Right forelimb (tissue), 1 donor: ENCODE results near the gene DVL1.

ENCODE experiments used
- DNase-seq: peaks from one replicate; pipeline ENCODE4 v3.0.0-alpha.2; 2018

Gene DVL1

DNA sequence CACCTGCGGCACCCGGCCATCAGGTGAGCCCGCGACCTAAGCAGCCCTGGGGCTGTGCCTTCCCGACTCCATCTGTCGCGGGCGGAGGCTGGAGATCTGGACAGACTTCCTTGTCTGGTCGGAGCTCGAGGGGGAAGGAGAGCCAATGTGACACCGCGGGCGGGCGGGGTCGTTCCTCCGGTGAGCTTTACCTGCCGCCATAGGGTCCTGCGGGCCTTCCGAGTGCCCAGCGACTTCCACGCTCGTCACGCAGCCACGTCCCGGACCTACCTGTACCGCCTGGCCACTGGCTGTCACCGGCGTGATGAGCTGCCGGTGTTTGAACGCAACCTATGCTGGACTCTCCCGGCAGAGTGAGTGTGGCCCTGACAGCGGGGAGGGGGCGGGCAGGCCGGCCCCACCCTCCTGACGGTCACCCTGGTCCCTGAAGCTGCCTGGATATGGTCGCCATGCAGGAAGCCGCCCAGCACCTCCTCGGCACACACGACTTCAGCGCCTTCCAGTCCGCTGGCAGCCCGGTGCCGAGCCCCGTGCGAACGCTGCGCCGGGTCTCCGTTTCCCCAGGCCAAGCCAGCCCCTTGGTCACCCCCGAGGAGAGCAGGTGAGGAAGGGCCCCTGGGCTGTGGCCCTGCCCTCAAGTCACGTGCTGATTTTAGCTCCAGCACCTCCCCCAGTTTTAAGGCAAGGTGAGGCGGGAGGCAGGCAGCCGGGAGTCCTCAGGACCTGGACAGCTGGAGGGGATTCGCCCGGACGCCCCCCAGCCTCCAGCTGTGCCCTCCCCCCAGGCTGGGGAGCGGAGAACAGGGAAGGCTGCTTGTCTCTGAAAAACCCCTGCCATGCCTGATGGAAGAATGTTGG is 39.7 kb downstream of the DVL1 start:
- DNase-seq: no peak

DNA sequence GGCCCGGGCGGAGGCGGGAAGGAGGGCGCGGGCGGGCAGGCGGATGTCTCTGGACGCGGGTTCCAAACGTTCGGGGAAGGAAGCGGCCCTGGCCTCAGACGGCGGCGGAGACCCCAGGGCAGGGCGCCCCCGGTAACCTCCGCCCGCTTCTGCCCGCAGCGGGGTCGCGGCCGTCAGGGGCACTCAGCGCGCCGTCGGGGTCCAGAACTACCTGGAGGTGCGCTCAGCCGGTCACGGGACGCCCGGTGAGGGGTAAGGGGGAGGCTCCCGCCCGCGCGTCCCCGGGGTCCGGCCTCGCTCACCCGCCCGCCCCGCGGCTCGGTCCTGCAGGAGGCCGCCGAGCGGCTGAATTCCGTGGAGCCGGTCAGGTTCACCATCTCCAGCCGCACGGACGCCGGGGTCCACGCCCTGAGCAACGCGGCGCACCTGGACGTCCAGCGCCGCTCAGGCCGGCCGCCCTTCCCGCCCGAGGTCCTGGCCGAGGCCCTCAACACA is 40.4 kb downstream of the DVL1 start:
- DNase-seq: no peak

DNA sequence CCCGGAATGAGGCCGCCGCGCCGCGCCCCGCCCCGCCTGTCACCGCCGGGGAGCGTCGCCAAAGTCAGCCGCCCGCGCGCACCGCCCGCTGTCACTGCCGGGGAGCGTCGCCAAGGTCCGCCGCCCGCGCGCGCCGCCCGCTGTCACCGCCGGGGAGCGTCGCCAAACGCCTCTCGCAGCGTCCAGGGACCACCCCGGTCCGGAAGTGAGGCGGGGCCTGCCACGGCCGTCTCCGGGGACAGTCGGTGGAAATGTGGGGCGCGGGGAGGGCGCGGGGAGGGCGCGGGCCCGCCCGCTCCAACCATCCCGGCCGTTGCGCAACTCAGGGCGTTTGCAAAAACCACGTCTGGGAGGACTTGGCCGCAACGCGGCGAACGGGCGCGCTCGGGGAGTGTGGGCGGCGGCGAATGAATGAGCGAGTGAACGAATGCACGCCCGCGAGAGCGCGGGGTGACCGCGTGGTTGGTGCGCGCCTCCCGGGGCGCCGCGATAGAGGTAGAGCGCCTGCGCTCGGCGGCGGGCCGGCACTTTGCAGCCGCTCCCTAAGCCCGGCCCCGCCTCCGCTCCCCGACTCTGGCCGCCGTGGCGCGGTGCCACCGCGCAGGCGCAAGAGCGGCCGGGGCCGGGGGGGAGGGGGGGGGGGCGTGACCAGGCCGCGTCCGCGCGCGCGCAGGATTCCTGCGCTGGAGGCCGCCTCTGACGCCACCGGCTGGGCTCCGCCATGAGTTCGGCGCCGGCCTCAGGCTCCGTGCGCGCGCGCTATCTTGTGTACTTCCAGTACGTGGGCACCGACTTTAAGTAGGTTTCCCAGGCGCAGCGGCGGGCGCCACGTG is 41.1 kb downstream of the DVL1 start, which contains the start of the genes ACAP3 and PUSL1:
Gene ACAP3, minus strand, starts transcription at position 8 of the 833 bp plus-strand sequence. CDS start 115 bp downstream, outside the sequence.
Gene PUSL1, plus strand, starts transcription at position 675 of the 833 bp plus-strand sequence. Its CDS starts 47 bp downstream, at position 722.
- DNase-seq: peak; percentile 94

DNA sequence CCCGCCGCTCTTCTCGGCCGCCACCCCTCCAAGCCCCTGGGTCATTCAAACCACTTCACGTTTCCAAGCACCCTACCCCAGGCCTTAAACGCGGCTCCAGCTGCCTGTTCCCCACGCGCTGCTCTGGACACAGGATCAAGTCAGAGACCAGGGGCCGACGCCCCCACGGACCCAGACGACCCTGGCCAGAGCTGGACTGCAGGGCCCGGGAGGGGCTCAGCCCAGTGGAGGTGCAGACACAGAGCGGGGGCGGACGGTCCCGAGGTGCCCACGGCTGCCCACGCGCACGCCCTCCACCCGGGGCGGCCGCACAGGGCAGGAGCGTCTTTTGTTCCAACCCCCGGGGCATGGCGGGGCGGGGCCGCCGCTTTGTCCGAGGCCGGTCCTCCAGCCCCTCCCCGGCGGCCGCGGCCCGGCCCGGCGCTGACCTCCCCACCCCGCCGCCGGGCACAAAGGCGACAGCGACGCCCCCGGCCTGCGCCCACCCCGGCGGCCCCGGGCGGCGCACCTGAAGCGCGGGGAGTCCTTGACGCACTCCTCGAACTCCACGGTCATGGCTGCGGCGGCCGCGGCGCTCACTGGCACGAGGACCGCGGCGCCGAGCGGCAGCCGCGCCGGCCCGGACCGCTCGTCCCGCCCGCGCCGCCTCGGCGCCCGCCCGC is 41.8 kb downstream of the DVL1 start:
- no peak for DNase-seq

DNA sequence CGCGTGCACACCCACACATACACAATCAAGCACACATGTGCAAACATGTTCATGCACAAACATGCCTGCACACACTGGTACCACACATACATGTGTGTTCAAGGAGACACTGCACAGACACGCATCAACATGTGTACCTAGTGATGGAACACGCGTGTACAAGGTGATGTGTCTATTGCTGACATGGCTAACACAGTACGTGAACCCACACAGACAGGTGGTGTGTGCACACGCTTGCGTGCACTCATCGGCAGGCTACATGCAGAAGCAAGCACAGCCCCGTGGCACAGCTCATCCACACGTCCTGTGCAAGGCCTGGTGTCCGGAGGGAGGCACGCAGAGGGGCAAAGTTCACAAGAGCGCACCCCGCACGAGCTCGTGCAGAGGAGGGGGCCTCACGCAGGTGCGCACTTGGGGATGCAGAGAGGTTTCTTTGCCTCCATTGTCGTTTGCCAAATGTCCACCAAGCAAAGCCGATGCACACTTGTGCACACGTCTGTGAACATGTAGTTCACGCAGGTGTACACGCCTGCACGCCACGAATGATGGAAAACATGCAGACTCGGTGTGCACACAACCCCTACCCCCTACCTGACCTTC is 42.5 kb downstream of the DVL1 start:
- no peak for DNase-seq

DNA sequence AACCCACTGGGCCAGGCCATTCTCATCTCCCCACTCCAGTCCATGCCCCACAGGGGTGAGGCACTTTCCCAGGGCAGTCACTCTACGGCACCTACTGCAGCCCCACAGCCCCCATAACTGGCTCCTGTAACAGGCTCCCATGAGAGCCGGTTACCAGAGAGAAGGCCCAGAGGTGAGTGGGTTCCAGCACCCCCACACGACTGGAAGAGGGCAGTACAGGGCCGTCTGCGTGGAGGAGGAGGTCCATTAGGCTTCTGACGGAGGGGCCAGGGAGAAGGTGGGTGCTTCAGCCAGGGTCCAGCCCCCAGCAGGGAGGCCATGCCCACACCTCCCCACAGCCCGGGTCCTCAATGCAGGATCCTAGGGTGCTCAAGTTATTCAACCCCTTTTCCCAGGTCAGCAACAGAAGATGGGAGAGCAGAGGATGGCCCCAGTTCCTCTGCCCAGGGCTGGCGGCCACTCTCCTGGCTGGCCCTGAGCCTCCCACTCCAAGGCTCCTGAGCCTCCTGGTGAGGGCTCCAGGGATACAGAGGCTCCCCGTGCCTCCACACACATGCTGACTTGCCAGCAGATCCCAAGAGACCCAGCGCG is 43.1 kb downstream of the DVL1 start:
- DNase-seq: no peak

DNA sequence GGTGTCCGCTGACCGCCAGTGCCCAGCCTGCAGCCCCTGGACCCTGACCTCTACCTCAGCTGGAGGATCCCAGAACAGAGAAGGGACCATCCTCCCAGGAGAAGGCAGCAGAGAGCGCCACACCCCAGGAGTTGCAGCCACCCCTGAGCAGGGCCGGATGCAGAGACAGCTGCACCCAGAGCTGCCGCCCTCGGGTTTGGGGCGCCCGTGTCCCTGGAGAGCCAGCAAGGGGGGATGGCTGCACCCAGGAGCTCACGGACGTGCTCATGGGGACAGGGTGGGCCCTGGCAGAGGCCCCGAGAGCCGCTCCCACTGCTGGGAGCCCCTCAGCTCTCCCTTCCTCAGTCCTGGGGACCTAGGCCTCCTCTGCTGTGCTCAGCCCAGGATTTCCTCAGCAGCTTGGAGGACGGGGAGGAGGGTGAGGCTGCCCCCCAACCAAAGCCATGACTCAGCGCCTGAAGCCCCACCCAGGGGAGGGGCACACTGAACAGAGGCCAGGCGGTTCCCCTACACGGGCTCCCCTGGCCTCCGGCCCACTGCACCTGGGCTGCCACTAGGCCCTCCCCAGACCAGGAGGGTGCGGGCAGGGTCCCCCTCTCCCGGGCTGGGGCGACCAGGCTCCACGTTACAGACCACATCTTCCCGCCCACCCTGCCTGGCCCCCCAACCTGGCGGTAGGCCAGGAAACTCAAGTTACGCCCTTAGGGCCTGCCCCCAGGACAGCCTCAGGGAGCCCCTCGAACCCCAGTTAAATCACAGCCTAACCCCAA is 43.7 kb downstream of the DVL1 start:
- DNase-seq: peak; percentile 71

DNA sequence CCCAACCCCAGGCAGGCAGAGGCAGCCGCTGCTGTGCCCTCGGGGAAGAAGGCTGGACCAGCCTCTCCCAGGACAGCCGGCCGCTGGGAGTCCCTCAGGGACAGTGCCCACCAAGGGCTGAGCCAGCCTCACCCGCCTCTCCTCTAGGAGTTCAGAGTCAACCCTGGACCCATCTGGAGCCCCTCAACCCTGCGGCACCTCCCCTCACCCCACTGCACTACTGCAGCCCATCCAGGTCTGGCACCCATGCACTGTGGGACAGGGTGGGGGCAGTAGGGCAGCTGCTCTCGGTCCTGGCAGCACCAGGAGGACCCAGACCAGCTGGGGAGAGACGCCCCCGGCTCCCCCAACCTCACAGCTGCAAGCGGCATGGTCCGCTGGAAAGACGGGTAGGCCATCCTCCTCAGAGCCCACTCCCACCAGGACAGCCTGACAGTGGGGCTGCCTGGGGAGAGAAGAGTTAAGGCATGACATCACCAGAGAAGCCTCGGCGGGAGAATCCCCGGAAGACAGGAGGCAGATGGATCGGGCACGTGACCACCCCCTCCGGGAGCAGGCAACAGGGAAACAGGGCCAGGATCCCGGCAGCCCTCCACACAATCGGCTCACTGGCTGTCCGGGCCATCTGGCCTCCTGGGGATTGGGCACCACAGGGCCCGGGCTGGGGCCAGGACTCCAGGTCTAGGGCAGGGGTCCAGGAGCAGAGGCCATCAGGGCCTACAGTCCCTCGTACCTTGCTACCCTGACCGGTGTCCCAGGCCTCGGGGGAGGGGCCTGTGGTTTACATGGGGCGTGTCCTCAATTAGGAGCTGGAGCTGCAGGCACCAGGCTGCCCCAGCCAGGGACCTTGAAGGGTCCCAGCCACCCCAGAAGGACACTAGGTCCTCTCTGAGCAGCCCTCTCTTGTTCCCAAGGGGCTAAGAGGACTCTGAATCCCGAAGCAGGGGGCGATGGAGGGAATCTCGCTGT is 44.6 kb downstream of the DVL1 start:
- DNase-seq: peak; percentile 70

DNA sequence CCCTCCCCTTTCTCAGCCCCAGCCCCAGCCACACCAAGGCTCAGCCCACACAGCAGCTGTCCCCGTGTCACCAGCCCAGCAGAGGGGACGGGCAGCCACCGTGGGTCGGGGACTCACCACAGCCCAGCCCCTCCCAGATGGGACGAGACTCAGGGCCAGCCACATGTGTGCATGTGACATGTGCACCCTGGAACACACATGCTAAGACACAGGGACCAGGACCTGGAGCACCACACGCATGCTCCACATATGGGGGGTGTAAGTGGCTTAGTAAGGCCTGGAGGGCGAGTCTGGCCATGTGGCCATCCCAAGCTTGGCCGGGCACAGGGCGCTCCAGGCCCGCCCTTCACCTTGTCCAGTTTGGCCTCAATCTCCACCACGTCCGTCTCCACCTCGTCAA is 45.5 kb downstream of the DVL1 start:
- no peak for DNase-seq

DNA sequence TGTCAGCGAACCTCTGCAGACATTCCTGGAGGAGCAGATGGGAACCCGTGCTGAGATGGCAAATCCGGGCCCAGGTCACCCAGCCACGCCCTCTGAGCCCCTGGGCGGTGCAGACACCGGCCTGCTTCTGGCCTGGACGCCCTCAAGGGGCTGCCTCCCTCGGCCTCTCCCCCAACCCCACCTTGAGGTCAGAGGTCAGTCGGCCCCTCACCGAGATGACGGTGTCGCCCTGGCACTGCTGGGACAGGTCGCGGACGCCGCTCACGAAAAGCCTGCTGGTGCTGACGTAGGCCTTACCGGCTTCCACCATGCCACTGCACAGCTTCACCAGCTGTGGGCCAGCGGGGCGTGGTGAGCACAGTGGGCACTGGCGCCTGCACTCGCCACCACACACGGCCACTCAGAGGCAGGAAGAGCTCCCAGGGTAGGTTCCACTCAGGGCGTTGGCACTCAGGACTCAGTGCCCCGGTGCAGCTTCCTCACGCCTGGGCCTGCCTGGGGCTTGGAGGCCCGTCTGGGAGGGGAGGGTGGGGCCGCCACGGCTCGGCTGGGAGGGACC is 46.2 kb downstream of the DVL1 start:
- DNase-seq: no peak

DNA sequence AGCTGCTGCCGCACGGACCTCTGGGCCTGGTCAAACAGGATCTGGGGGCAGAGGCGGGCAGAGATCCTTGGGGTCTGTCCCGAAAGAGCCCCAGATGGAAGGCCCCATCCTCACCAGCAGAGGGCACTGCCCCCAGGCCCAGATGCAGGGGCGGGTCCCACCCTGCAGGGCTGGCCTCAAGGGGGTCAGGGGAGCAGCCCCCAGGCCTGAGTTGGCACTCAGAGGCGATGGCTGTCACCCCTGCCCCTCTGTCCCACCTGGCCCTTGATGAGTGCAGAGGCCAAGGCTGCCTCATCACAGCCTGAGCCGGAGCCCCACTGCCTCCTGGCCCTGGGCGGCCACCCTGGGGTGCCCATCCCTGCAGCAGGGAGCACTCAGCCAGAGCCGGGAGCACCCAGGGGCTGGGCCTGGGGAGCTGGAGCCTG is 47.2 kb downstream of the DVL1 start:
- DNase-seq: no peak

DNA sequence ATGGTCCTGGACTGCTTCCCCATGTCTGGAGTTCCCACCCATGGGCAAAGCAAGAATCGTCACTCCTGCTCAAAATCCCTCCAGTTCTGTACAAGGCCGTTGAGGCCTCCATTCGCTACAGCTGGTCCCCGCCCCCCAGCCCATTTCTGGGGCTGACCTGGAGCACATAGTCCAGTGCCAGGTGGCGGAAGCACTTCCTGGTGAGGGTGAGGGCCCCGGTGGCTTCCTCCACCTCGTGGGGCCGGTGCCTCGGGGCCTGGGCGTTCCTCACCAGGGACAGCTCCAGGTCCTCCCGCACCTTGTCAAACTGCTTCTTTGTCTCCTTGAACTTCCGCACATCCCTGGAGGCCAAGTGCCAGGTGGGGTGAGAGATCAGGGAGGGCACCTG is 48.9 kb downstream of the DVL1 start:
- DNase-seq: no peak

DNA sequence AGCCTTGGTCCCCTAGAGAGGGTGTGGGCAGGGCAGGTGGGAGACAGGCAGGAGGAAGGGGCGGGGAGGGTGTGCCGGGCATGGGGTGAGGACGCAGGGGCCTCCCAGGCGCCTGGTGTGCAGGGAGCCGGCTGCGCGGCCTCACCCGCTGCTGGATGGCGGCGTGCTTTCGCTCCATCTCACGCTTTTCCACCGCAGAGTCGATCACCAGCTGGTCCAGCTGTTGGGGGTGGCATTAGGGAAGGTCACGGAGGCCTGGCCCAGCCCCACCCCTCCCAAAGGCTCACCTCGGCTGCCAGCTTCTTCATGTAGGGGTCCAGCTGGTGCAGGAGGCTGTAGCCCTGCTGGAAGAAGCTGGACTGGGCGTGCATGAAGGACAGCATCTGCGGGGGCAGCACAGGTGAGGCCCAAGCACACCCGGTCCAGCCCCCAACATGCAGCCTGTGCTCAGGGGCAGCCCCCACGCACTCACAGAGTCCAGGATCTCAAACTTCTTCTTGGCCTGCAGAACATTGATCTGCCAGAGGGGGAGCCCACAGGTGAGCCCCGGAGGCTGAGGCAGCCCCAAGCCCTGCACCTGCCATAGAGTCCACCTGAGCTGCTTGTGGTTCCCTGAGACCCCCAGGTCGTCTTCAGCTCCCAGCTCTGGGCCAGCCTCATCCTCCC is 49.4 kb downstream of the DVL1 start:
- no peak for DNase-seq

DNA sequence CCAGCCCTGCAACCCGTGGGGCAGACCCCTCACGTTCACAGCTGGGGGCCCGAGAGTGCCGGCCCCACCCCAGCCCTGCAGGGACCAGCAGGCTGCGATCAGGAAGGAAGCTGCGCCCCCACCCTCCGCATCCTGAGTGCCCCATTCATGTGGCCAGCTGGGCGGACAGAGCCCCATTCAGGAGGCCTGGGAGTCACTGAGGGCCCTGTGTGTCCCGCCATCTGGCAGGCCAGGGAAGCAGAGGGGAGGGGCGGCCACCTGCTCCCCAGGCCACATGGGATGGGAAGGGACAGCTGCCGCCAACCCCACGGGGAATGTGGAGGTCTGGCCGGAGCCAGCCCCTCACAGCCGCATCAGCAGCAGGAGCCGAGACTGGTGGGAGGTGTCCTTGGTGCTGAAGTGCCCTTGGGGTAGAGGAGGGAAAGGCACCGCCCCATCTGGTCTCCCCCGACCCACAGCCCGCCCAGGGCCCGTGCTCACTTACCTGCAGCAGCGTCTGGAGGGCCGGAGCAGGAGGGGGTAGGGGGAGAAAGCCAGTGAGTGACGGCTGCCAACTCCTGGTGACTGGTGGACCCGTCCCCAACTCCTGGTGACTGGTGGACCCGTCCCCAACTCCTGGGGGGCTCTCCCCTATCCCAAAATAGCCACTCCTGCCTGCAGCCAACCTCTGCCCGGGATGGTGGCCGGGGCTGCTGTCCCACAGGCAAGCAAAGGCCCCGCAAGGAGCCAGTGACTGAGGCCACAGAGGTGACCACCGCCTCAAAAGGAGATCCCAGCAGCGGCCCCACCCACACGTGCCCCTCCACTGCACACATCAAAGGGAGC is 50.1 kb downstream of the DVL1 start:
- peak; percentile 71 for DNase-seq

DNA sequence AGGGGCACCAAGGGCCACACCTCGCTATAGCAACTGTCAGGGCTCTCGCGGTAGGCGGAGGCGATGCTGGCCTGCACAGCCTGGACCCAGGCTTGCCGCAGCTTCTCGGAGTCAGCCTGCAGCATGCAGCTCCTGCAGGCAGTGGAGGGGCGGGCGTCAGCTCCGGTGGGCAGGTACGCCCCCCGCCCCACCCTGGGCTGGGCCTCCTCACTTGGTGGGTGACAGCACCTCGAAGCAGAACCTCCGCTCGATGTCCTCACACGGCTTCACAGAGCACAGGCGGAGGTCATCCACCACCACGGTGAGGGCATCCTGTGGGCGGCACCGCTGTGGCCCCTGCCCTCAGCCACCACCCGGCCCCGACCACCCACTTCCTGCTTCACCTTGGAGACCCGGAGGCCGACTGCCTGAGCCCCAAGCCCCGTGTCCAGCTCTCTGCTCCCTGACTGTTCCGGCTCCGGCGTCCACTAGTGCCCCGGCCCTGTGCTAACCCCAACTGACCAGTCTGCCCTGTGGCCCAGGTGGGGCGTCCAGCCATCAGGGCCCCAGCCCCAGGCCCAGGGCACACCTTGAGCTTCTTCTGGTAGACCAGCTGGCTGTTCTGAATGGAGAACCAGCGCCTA is 51.3 kb downstream of the DVL1 start:
- DNase-seq: no peak

DNA sequence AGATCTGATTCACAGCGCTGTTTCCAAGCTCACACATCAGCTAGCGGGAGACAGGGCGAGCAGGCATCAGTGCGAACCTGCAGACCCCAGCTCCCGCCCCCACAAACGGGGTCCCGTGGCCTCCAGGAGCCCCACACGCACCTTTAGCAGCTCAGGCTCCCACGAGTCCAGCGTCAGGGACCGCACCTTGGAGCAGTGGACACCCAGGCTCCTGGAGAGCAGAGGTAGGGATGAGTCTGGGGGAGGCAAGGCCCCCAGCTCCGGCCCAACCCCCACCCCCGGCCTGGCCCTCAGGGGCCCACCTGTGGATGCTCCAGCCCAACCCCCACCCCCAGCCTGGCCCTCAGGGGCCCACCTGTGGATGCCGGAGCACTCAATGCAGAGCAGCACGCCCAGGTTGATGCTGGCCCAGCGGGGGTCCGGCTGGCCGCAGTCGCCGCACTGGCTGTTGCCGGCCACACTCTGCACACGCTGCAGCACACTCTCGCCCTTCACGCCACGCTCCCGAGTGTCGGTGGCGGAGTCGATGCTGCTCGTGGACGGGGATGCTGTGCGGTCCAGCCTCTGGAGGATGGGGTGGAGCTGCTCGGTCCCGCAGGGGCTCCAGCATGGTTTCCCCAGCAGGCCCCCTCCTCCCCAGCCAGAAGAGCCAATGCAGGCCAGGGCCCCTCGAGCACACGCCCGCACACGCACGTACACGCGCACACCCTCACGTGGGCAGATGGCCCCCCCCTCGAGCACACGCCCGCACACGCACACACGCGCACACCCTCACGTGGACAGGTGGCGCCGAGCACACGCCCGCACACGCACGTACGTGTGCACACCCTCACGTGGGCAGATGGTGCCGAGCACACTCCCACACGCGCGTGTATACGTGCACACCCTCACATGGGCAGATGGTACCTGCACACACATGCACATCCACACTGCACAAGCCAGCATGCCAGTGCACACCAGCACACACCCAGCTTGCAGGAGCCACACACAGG is 52.9 kb downstream of the DVL1 start:
- no peak for DNase-seq
